HG03442 (cell line): Measurements from ENCODE around the gene ADGRD1.

Source experiments
- ATAC-seq: cut with Tn5 transposase; IDR thresholded peaks from one replicate; pipeline ENCODE4 v1.9.1; 2021; ENCODE audit warnings: mild to moderate bottlenecking, moderate library complexity; ENCODE audit not compliant: unreplicated experiment

ADGRD1 gene

GRCh38 chr12:131005161-131006035 is 51.7 kb downstream of the ADGRD1 start:
- ATAC-seq: no peak

GRCh38 chr12:131006036-131006735 is 52.5 kb downstream of the ADGRD1 start:
- no peak for ATAC-seq

GRCh38 chr12:131007031-131007739 is 53.5 kb downstream of the ADGRD1 start:
- ATAC-seq: no peak

GRCh38 chr12:131007740-131008117 is 54.0 kb downstream of the ADGRD1 start:
- ATAC-seq: no peak

GRCh38 chr12:131008131-131008912 is 54.6 kb downstream of the ADGRD1 start:
- ATAC-seq: no peak

- no peak for ATAC-seq
Measured at GRCh38 chr12:131008913-131009270, 55.2 kb downstream of the ADGRD1 start.

GRCh38 chr12:131009595-131010395 is 56.1 kb downstream of the ADGRD1 start:
- ATAC-seq: no peak

GRCh38 chr12:131010396-131011131 is 56.9 kb downstream of the ADGRD1 start:
- ATAC-seq: no peak

GRCh38 chr12:131011165-131012079 is 57.7 kb downstream of the ADGRD1 start:
- no peak for ATAC-seq

GRCh38 chr12:131012279-131013069 is 58.8 kb downstream of the ADGRD1 start:
- no peak for ATAC-seq

- no peak for ATAC-seq
Measured at GRCh38 chr12:131013118-131013517, 59.4 kb downstream of the ADGRD1 start.

GRCh38 chr12:131014343-131014742 is 60.6 kb downstream of the ADGRD1 start:
- ATAC-seq: no peak

- no peak for ATAC-seq
Measured at GRCh38 chr12:131015581-131016337, 62.1 kb downstream of the ADGRD1 start.

- ATAC-seq: no peak
Measured at GRCh38 chr12:131017477-131017991, 63.8 kb downstream of the ADGRD1 start.

GRCh38 chr12:131018019-131018620 is 64.4 kb downstream of the ADGRD1 start:
- ATAC-seq: no peak

- no peak for ATAC-seq
Measured at GRCh38 chr12:131018808-131019397, 65.2 kb downstream of the ADGRD1 start.
